Fibroblast of the aortic adventitia (primary cell): ENCODE data around the gene UGT1A8. TPM values are rescaled to one million over a fixed set of nuclear protein-coding genes. Genes with fewer than 3 reads are reported as not detected.

Source experiments
- DNase-seq: peaks from one replicate; pipeline ENCODE4 v3.0.0-alpha.2; 2010; ENCODE audit warnings: low read depth
- H3K4me3 ChIP-seq: 2 replicates; pipeline ENCODE4 v1.5.1; 2011; ENCODE audit warnings: low read depth, mild to moderate bottlenecking, control low read depth, low read length, moderate library complexity
- total RNA-seq: library from RNA; depleted of rRNA; stranded (reverse); fragments of >200 nt; gene quantifications from 2 replicates; pipeline ENCODE4 v1.2.3, GENCODE V29; 2012; ENCODE audit warnings: low replicate concordance
- TF ChIP-seq, protein P1 (sequence below): IDR thresholded peaks from 2 replicates; pipeline ENCODE4 v1.5.1; 2011; ENCODE audit warnings: mild to moderate bottlenecking, low read length, control low read depth, inconsistent platforms; ENCODE audit not compliant: insufficient read depth

Gene UGT1A8
- total RNA-seq, 1 donor: 0.09 TPM

DNA sequence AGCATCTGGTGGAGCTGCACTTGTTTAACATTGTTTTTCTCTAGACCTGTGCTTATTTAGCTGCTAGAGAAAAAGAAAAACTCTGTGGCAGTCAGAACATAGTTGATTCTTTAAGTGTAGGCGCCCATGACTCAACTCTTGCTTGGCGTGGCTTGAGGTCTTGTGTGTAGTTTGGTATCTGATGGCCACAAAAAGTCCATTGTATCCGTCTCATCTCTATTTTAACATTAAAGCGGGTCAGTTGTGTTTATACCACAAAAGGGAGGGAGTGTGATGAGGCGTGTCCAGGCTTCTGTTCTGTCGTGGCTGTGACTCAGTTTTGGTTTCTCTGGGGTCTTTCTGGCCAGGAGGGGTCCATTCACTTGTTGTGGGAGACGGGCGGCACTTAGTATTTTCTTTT lies 24.2 kb upstream of the UGT1A8 start:
- TF ChIP-seq, protein P1, sequence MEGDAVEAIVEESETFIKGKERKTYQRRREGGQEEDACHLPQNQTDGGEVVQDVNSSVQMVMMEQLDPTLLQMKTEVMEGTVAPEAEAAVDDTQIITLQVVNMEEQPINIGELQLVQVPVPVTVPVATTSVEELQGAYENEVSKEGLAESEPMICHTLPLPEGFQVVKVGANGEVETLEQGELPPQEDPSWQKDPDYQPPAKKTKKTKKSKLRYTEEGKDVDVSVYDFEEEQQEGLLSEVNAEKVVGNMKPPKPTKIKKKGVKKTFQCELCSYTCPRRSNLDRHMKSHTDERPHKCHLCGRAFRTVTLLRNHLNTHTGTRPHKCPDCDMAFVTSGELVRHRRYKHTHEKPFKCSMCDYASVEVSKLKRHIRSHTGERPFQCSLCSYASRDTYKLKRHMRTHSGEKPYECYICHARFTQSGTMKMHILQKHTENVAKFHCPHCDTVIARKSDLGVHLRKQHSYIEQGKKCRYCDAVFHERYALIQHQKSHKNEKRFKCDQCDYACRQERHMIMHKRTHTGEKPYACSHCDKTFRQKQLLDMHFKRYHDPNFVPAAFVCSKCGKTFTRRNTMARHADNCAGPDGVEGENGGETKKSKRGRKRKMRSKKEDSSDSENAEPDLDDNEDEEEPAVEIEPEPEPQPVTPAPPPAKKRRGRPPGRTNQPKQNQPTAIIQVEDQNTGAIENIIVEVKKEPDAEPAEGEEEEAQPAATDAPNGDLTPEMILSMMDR: no peak
- no peak for DNase-seq
- no peak overlapping the region for H3K4me3 ChIP-seq

DNA sequence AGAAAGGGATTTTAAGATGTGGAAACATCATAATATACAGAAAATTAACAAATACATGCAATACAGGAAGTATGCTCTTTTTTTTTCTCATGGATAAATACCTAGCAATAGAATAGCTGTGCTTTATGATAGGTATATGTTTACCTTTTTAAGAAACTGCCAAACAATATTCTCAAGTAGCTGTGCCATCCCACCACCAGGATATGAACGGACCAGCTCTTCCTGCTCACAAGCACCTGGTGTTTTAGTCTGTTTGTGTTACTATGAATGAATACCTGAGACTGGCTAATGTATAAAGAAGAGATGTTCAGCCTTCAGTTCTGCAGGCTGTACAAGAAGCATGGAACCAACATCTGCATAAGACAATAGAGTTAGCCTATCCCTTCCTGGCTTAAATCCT lies 19.9 kb upstream of the UGT1A8 start:
- no peak for DNase-seq
- H3K4me3 ChIP-seq: no peak overlapping the region
- TF ChIP-seq, protein P1: no peak

DNA sequence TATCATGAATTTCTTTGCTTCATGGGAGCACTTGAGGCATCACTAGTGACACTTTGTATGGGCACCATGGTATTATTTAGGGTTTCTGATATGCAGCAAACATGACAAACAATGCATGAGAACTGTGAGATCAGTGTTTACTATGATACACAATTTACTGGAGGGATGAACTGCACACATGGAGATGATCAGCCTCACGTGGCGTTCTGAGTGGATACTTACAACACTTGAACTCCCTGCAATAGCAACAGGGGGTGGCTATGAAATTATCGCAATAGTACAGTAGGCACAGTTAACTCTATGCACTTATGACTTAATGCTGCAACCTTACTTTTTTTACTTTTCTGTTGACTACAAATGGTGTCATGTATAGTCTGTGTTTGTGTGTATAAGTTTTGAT lies 18.5 kb upstream of the UGT1A8 start:
- TF ChIP-seq, protein P1: no peak
- DNase-seq: no peak
- no peak overlapping the region for H3K4me3 ChIP-seq

DNA sequence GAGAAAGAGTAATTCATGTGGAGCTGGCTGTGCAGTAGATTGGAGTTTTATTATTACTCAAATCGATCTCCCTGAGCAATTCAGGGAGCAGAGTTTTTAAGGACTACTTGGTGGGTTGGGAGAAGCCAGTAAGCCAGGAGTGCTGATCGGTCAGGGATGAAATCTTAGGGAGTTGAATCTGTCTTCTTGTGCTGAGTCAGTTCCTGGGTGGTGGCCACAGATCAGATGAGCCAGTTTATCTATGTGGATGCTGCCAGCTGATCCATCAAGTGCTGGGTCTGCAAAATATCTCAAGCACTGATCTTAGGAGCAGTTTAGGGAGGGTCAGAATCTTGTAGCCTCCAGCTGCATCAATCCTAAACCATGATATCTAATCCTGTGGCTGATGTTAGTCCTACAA lies 17.0 kb upstream of the UGT1A8 start:
- no peak overlapping the region for H3K4me3 ChIP-seq
- TF ChIP-seq, protein P1: no peak
- peak; percentile 22 for DNase-seq

DNA sequence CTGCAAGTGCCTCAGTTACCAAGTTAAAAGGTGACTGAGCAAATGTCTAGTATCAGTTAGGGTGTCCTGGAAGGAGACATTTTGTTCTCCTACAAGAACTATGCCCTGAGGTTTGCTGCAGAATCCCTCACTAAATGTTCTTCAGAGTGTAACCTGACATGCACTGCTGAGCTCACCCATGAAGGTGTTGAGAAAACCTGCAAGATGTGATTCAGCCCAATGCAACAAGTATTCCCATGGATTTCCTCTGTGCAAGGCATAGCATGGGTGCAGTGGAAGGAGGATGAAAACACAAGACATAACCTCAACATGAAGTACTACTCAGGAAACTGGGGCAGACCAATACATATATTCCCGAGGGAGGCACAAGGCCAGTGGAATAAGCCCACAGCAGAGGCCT lies 15.4 kb upstream of the UGT1A8 start:
- H3K4me3 ChIP-seq: no peak overlapping the region
- DNase-seq: no peak
- TF ChIP-seq, protein P1: no peak

DNA sequence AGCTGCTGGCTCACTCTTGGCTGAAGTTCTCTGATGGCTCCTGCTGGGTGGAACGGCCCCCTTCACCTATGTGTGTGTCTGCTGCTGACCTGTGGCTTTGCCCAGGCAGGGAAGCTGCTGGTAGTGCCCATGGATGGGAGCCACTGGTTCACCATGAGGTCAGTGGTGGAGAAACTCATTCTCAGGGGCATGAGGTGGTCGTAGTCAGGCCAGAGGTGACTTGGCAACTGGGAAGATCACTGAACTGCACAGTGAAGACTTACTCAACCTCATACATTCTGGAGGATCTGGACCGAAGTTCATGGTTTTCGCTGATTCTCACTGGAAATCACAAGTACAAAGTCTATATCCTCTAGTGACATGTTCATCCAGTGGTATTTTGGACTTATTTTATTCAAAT lies 13.9 kb upstream of the UGT1A8 start:
- no peak for DNase-seq
- no peak overlapping the region for H3K4me3 ChIP-seq
- TF ChIP-seq, protein P1: no peak

DNA sequence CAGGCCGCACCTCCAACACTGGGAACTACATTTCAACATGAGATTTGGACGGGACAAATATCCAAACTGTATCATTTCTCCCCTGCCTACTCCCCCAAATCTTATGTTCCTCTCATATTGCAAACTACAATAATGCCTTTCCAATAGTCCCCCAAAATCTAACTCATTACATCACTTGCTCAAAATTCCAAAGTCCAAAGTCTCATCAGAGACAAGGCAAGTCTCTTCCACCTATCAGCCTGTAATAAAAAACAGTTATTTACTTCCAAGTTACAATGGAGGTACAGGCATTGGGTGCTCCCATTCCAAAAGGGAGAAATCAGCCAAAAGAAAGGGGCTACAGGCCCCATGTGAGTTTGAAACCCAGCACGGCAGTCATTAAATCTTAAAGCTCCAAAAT lies 12.6 kb upstream of the UGT1A8 start:
- DNase-seq: no peak
- TF ChIP-seq, protein P1: no peak
- H3K4me3 ChIP-seq: no peak overlapping the region
